NOMO-1 (cell line): Measurements from ENCODE around the gene GRIA1.
"Not testable (repeated sequence)": the region's sequence is repeated elsewhere in the genome, so short reads cannot be mapped to it uniquely, and the experiment has no call there.

Source experiments
- DNase-seq, 2 experiments: peaks; one replicate each; lab custom pipeline; 2025; ENCODE audit not compliant: unreplicated experiment in 2 of 2; lab: John Stamatoyannopoulos, UW

The GRIA1 gene

DNA sequence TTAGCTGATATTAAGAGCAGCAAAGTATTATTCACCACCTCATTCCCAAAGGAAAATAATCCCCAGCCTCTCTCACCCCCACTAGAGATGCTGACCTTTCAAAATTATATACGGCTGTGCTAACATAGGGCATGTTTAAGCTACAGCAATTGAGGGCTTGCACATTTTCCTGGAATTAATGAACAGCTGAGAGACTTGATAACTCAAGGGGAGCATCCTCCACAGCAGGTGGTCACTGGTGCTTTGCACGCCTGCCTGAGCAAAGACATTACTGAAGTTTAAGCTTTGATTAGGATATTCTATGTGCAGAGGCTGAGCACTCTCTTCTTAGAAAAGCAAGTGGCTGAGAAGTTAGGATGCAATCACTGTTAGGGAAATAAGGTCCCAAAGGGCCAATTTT is 317.3 kb downstream of the GRIA1 start:
- DNase-seq, result no peak

DNA sequence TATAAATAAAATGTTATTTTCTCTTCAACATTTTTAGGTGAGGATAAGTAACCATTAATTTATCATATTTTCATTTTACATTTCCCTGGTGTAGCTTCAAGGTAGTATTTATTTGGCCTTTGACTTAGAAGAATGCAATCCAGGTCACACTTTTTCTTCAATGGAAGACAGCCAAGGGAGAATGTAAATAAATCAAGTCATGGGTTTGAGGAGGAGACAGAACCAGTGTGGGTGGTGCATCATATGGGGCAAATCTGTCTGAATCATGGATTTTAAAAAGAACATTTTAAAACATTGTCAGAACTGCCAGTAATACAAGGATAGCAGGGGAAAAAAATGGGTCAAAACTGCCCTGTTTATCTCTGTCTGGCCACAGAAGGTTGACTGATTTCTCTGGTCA is 318.7 kb downstream of the GRIA1 start:
- no peak for DNase-seq

DNA sequence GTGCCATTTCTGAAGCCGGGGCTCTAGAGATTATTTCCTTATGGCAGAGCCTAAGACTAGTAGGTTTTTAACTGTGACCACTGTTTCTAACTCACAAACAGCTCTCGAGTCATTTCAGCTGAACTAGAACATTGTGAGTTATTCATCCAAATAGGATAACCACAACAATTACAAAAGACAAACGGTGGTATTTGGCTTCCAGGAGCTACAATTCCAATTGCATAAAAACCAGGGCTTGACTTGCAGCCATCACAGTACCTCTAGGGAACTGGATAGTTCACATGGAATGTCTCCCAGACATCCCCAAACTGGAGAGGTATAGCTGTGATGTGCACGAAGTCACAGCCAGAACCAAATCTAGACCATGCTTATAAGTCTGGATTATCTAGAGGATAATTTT is 323.4 kb downstream of the GRIA1 start:
- no peak for DNase-seq

GRCh38 chr5:153816870-153817269 is 326.4 kb downstream of the GRIA1 start:
- DNase-seq, result no peak

- no peak for DNase-seq
Measured at GRCh38 chr5:153818626-153819025, 328.2 kb downstream of the GRIA1 start.

GRCh38 chr5:153823036-153823435 is 332.6 kb downstream of the GRIA1 start:
- DNase-seq, result no peak

DNA sequence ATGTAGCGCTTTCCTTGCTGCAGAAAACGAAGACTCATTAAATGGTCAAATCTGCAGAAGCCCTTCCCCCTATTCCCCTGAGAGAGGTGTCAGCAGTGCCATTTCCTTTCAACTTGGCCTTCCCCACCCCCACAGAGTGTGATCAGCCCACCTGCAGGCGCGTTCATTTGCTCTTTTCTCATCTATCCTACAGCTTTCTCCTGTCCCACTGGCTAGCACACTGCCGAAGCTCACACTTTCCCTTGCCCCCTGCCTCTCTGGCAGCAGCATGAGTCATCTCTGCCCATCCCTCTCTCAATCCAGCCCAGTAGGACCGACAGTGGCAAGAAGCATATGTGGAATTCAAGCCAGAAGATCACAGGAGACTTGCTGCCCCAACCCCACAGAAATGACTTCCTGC is 334.4 kb downstream of the GRIA1 start:
- DNase-seq, result no peak

DNA sequence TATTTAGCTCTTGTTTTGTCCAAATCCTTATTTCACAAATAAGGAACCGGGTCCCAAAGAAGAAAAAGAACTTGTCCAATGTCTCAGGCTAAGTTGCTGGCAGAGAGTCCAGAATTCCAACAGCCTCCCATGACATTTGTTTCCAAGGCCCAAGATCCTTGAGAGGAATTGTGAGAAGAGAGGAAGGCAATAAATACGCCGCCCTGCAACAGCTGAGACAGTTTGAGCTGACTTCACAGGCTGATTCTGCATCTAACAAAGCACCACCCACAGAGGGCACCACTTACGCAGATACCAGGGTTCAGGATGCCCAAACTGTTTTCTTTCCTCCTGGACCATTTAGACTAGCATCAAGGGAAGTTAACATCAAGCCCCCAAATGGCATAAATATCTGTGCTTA is 336.9 kb downstream of the GRIA1 start:
- no peak for DNase-seq

DNA sequence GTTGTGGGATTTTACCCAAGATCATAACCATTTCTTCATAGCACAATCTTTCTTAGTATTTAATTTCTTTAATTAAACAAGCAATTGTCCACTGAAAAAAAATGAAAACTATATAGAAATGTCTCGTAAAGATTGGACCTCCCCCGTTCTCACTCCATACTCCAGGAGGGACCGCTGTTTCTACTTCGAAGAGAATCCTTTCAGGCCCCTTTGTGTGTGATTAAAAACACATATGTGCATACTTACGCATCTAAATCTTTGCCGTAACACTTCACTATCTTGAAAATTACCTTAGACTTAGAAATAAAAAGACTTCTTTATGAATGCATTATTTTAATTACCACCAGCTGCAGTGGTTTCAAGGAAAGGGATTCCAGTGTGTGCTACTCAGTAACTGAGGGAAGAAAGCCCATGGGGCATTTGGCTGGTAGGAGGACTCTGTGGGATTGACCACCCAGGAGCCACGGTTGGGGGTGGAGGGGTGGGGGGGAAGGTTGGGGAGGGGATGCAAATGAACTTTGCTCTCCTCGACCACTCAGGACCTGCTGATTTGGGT is 339.1 kb downstream of the GRIA1 start:
- no peak for DNase-seq

- peak in 1 of 2 experiments; percentile 3 for DNase-seq
Measured at GRCh38 chr5:153831973-153832372, 341.5 kb downstream of the GRIA1 start.

DNA sequence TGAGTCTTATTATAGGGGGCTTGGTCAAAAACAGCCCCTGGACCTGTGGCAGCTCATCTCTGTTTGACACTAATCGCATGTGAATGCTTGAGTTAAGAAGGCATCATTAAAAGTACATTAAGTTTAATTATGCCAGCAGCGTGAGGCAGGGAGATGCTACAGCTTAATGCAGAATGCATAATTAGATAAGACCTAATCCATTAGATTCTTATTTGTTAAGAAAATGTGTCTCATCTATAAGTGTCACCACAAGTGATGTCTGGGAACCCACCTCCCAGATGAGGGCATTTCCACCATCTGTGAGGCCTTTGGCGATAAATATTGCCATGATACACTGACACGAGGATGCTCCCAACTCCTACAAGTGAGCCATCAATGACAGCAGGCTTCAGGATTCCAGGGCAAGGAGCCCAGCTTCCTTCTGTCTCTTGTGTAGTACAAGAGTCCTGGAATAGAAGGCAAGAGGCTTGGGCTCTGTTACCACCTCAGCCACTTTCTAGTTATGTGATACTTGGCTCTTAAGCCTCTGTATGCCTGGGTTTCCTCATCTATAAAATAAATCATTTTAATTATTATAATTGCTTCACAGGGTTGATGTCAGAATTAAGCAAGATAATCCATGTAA is 345.5 kb downstream of the GRIA1 start:
- DNase-seq, result no peak

- not testable (repeated sequence) for DNase-seq
Measured at GRCh38 chr5:153849303-153850113, 359.0 kb downstream of the GRIA1 start.

GRCh38 chr5:153860195-153860886 is 369.9 kb downstream of the GRIA1 start:
- no peak for DNase-seq

- not testable (repeated sequence) for DNase-seq
Measured at GRCh38 chr5:153862906-153863305, 372.4 kb downstream of the GRIA1 start.
